ENCODE results near the gene BCKDHA. TPM values are rescaled to one million over a fixed set of nuclear protein-coding genes. Genes with fewer than 3 reads are reported as not detected.

BCKDHA gene
- total RNA-seq, 1 experiment from 2014 or later: 19.4 TPM

GRCh38 chr19:41425174-41426115, 27.8 kb downstream of the BCKDHA start:
- Histone ChIP-seq H3K27me3 (replicated peaks; ENCODE audit: control insufficient read depth, insufficient read depth, low read length) (no peaks in the 10 kb centered on the region), H3K9me3 (no peaks in the 10 kb centered on the region), H3K4me3 (ENCODE audit: low read depth, low read length) (no peak overlapping the region), H3K4me1 (peaks cover 13% of the 10 kb centered on the region; the same call in 1 of the 2 replicates), H3K36me3 (ENCODE audit: control insufficient read depth, insufficient read depth, low read length) (peaks cover 1% of the 10 kb centered on the region)
- Mint-ChIP-seq H3K36me3 (ENCODE audit: insufficient read depth, unreplicated experiment) (peaks cover 19% of the 10 kb centered on the region), H3K4me1 (ENCODE audit: low read depth, unreplicated experiment) (peaks cover 19% of the 10 kb centered on the region), H3K27ac (ENCODE audit: unreplicated experiment) (no peak overlapping the region), H3K27me3 (ENCODE audit: insufficient read depth, unreplicated experiment) (no peaks in the 10 kb centered on the region), H3K9me3 (ENCODE audit: unreplicated experiment) (no peaks in the 10 kb centered on the region), H3K4me3 (ENCODE audit: unreplicated experiment) (peak overlapping the region; percentile 13)
- POLR2A ChIA-PET: no interaction called here
- no peak for DNase-seq
- intact Hi-C loops (cut with micrococcal nuclease; ENCODE audit: unreplicated experiment): no loop called here
- no TSS peak for BruUV-seq (replicated peaks)
- CTCF ChIA-PET: no interaction called here
- TF ChIP-seq CTCF (IDR thresholded peaks at IDR 0.05; ENCODE audit: insufficient read depth in 1 of 2, low read depth in 1 of 2, low read length in 1 of 2, severe bottlenecking in 1 of 2, unreplicated experiment in 1 of 2): no peak

GRCh38 chr19:41426116-41426841, 28.7 kb downstream of the BCKDHA start:
- Histone ChIP-seq H3K27me3 (replicated peaks; ENCODE audit: control insufficient read depth, insufficient read depth, low read length) (no peaks in the 10 kb centered on the region), H3K4me3 (ENCODE audit: low read depth, low read length) (peak overlapping the region; percentile 47), H3K4me1 (peaks cover 13% of the 10 kb centered on the region; the same call in 1 of the 2 replicates), H3K9me3 (no peaks in the 10 kb centered on the region), H3K36me3 (ENCODE audit: control insufficient read depth, insufficient read depth, low read length) (peaks cover 1% of the 10 kb centered on the region)
- ChIA-PET POLR2A (interaction anchor here (1.9 kb wide), 1 partner anchor 13 kb away, joined by 29 read pairs; the partner anchor contains the start of gene DMAC2), CTCF (interaction anchor here (0.6 to 1.1 kb wide), 5 partner anchors 10 to 1806 kb away, joined by 3 to 5 read pairs (median 4); partner anchors contain the start of gene DMAC2)
- no TSS peak for BruUV-seq (replicated peaks)
- peak overlapping the region; percentile 81 for H3K27ac Mint-ChIP-seq (ENCODE audit: unreplicated experiment)
- peaks cover 21% of the 10 kb centered on the region for H3K36me3 Mint-ChIP-seq (ENCODE audit: insufficient read depth, unreplicated experiment)
- TF ChIP-seq CTCF (IDR thresholded peaks at IDR 0.05; ENCODE audit: insufficient read depth in 1 of 2, low read depth in 1 of 2, low read length in 1 of 2, severe bottlenecking in 1 of 2, unreplicated experiment in 1 of 2): no peak
- no peaks in the 10 kb centered on the region for H3K27me3 Mint-ChIP-seq (ENCODE audit: insufficient read depth, unreplicated experiment)
- H3K4me1 Mint-ChIP-seq (ENCODE audit: low read depth, unreplicated experiment): peaks cover 19% of the 10 kb centered on the region
- DNase-seq: no peak
- no peaks in the 10 kb centered on the region for H3K9me3 Mint-ChIP-seq (ENCODE audit: unreplicated experiment)
- intact Hi-C loops (cut with micrococcal nuclease; ENCODE audit: unreplicated experiment): no loop called here
- peak overlapping the region; percentile 72 for H3K4me3 Mint-ChIP-seq (ENCODE audit: unreplicated experiment)
